Measurements from ENCODE around the gene INSYN2A. TPM values are rescaled to one million over a fixed set of nuclear protein-coding genes. Genes with fewer than 3 reads are reported as not detected.

INSYN2A gene
- total RNA-seq, 1 donor from 2014 or later: not detected

- H3K4me1 Mint-ChIP-seq: no peaks in the 10 kb centered on the region
Measured at GRCh38 chr10:127151981-127152699, 44.3 kb downstream of the INSYN2A start.

DNA sequence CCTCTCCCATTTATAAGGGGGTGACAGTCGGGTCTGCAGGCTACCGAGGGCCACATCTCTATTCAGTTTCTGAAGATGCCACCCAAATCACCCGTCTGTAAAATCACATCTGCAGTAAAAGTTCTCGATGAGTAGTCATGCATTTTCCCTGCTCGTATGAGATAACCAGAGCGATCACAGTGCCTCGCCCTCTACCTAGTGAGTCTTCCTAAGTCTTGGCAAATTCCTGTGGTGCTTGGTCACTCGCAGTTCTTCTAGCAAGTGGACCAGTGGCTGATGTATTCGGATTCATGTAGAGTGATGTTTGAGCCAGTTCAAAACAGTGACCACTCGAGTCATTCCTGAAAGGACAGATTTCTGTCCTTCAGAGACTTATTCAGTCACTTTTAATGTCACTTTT lies 44.9 kb downstream of the INSYN2A start:
- DNase-seq: no peak

More at GRCh38 chr10:127151981-127152699, 44.3 kb downstream of the INSYN2A start:
- Mint-ChIP-seq H3K27ac (no peak overlapping the region), H3K27me3 (no peaks in the 10 kb centered on the region), H3K4me3 (no peak overlapping the region), H3K9me3 (no peaks in the 10 kb centered on the region), H3K36me3 (ENCODE audit: low read depth) (no peaks in the 10 kb centered on the region)
- CTCF ChIA-PET: no interaction called here
- DNase-seq (no peak), ATAC-seq (ENCODE audit: low read depth) (no peak)
- TF ChIP-seq CTCF (IDR thresholded peaks at IDR 0.05): no peak
- intact Hi-C loops (cut with micrococcal nuclease): no loop called here
- POLR2A ChIA-PET: no interaction called here

DNA sequence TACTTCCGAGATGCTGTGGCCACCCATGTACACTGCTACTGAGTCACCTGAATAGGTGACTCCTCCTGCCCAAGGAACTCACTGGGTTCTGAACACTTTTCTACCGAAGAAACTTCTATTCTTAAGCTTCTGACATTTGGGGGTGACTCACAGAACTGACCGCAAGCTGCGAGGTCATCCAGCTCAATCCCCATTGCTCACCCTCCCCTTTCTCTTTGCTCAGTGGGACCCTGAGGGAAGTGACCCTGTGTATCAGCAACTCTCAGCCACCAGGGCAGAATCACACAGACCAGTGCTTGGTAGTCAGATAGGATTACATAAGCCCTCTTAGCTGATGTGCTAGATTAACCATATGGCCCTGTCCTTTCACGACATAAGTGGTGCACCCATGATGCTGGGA lies 46.3 kb downstream of the INSYN2A start:
- ATAC-seq (ENCODE audit: low read depth) (no peak), DNase-seq (no peak)
- Mint-ChIP-seq H3K27me3 (no peaks in the 10 kb centered on the region), H3K4me3 (no peak overlapping the region), H3K27ac (no peak overlapping the region), H3K9me3 (no peaks in the 10 kb centered on the region), H3K36me3 (ENCODE audit: low read depth) (no peaks in the 10 kb centered on the region), H3K4me1 (no peaks in the 10 kb centered on the region)
- ChIA-PET POLR2A (no interaction called here), CTCF (no interaction called here)
- TF ChIP-seq CTCF (IDR thresholded peaks at IDR 0.05): no peak
- intact Hi-C loops (cut with micrococcal nuclease): no loop called here

More for the DNA sequence above, 44.9 kb downstream of the INSYN2A start:
- H3K27ac Mint-ChIP-seq: no peak overlapping the region
- TF ChIP-seq CTCF (IDR thresholded peaks at IDR 0.05): no peak
- no peak overlapping the region for H3K4me3 Mint-ChIP-seq
- intact Hi-C loops (cut with micrococcal nuclease): no loop called here
- POLR2A ChIA-PET: no interaction called here
- H3K4me1 Mint-ChIP-seq: no peaks in the 10 kb centered on the region
- ATAC-seq (ENCODE audit: low read depth): no peak
- CTCF ChIA-PET: no interaction called here
- no peaks in the 10 kb centered on the region for H3K9me3 Mint-ChIP-seq
- no peaks in the 10 kb centered on the region for H3K27me3 Mint-ChIP-seq
- H3K36me3 Mint-ChIP-seq (ENCODE audit: low read depth): no peaks in the 10 kb centered on the region

DNA sequence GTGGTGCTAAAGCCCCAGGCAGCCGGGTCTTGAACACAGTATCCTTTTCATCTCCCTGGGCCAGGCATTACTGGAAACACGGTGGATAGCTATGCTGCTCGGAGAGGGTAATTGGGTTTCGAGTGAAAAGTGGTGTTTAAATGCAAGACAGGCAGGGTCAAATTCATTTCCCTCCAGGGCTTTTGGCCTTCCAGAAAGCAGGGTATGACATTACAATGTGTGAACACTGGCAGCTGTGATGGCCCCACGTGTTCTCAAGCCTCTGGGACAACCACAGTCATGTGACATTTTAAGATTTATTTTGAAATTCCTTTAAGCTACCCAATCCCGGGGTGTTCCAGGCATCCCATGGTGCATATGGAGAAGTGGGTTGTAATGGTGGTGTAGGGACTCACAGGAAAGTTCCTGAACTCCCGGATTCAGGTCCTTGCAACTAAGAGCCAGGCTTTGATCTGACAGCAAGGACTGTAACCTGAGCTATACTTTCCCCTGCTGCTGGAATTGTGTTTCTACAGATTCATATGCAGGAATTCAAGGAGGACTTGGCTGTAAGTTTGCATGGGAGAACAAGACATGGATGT lies 46.8 kb downstream of the INSYN2A start:
- Mint-ChIP-seq H3K4me3 (no peak overlapping the region), H3K27me3 (no peaks in the 10 kb centered on the region), H3K27ac (no peak overlapping the region), H3K4me1 (no peaks in the 10 kb centered on the region), H3K36me3 (ENCODE audit: low read depth) (no peaks in the 10 kb centered on the region), H3K9me3 (no peaks in the 10 kb centered on the region)
- ChIA-PET POLR2A (no interaction called here), CTCF (no interaction called here)
- DNase-seq (no peak), ATAC-seq (ENCODE audit: low read depth) (no peak)
- intact Hi-C loops (cut with micrococcal nuclease): no loop called here
- no peak for TF ChIP-seq CTCF (IDR thresholded peaks at IDR 0.05)

DNA sequence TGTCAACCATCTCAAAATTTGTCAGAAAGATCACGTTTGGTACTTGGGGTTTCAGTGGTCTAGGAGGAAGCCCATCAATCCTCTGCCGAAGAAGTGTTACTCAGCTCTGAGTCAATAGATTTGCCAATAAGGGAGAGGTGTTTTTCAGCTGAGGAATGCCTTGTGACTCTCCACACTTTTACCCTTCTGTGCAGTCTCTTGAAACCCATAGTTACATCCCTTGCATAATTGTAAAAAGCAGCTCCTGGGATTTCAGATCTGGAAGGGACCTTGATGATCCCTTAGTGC lies 47.5 kb downstream of the INSYN2A start:
- no peaks in the 10 kb centered on the region for H3K9me3 Mint-ChIP-seq
- TF ChIP-seq CTCF (IDR thresholded peaks at IDR 0.05): no peak
- intact Hi-C loops (cut with micrococcal nuclease): no loop called here
- ATAC-seq (ENCODE audit: low read depth) (no peak), DNase-seq (no peak)
- ChIA-PET POLR2A (no interaction called here), CTCF (no interaction called here)
- no peaks in the 10 kb centered on the region for H3K4me1 Mint-ChIP-seq
- no peaks in the 10 kb centered on the region for H3K27me3 Mint-ChIP-seq
- H3K36me3 Mint-ChIP-seq (ENCODE audit: low read depth): no peaks in the 10 kb centered on the region
- H3K4me3 Mint-ChIP-seq: no peak overlapping the region
- no peak overlapping the region for H3K27ac Mint-ChIP-seq
